CMK (cell line): ENCODE results near the gene CACNA1I.
"Not testable (repeated sequence)": the region's sequence is repeated elsewhere in the genome, so short reads cannot be mapped to it uniquely, and the experiment has no call there.

Experiments used
- DNase-seq: peaks from one replicate; pipeline ENCODE4 v3.0.0-alpha.2; 2010; ENCODE audit warnings: low read depth

The CACNA1I gene

DNA sequence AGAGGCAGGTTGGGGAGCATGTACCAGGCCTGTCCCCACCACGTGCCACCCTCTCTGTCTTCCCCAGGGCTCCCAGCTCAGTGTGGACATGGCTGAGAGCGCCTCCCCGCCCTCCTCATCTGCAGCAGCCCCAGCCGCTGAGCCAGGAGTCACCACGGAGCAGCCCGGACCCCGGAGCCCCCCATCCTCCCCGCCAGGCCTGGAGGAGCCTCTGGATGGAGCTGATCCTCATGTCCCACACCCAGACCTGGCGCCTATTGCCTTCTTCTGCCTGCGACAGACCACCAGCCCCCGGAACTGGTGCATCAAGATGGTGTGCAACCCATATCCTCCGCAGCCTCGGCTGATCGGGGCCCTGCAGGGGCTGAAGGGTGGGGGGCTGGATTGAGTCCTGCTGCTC, at the start of gene CACNA1I:
Gene CACNA1I, plus strand, starts transcription at position 89 of the 400 bp plus-strand sequence. Its CDS starts 0 bp downstream, at position 89.
- DNase-seq, result no peak

DNA sequence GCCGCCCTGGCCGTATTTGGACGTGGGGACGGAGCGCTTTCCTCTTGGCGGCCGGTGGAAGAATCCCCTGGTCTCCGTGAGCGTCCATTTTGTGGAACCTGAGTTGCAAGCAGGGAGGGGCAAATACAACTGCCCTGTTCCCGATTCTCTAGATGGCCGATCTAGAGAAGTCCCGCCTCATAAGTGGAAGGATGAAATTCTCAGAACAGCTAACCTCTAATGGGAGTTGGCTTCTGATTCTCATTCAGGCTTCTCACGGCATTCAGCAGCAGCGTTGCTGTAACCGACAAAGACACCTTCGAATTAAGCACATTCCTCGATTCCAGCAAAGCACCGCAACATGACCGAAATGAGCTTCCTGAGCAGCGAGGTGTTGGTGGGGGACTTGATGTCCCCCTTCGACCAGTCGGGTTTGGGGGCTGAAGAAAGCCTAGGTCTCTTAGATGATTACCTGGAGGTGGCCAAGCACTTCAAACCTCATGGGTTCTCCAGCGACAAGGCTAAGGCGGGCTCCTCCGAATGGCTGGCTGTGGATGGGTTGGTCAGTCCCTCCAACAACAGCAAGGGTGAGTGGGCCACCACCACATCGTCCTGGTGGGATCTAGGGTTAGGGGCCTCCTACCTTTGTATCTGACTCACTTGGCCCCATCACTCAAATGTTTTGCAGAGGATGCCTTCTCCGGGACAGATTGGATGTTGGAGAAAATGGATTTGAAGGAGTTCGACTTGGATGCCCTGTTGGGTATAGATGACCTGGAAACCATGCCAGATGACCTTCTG, 49.3 kb upstream of the CACNA1I start:
- not testable (repeated sequence) for DNase-seq

DNA sequence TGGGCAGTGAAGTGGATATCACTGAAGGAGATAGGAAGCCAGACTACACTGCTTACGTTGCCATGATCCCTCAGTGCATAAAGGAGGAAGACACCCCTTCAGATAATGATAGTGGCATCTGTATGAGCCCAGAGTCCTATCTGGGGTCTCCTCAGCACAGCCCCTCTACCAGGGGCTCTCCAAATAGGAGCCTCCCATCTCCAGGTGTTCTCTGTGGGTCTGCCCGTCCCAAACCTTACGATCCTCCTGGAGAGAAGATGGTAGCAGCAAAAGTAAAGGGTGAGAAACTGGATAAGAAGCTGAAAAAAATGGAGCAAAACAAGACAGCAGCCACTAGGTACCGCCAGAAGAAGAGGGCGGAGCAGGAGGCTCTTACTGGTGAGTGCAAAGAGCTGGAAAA, 48.5 kb upstream of the CACNA1I start:
- DNase-seq, result not testable (repeated sequence)

DNA sequence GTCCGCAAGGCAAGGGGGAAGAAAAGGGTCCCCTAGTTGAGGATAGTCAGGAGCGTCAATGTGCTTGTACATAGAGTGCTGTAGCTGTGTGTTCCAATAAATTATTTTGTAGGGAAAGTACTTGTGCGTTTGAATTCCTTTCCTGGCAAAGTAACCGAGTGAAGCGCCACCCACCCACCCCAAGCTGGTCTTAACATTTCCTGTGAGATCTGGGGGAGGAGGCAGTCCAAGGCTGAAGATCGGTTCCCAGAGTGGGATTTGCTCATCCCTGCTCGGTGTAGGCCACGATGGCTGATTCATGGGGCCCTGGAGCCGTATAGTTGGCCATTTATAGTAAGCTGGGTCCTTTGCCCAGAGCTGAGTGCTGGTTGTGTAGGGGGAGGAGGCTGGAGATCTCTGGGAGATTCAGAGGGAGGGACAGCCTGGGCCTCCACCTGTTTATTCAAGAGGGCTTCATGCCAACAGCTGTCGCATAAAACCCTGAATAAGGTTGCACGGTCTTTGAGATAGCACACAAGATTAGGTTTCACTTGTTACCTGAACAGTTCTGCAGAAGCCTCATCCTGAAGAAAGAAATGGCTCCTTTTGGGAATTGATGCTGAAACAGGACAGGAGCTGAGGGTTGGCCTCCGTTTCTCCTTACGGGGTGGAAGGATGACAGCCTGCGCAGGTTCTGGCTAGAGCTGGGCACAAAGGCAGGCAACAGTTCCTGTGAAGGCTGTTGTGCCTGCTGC, 47.8 kb upstream of the CACNA1I start:
- no peak for DNase-seq

DNA sequence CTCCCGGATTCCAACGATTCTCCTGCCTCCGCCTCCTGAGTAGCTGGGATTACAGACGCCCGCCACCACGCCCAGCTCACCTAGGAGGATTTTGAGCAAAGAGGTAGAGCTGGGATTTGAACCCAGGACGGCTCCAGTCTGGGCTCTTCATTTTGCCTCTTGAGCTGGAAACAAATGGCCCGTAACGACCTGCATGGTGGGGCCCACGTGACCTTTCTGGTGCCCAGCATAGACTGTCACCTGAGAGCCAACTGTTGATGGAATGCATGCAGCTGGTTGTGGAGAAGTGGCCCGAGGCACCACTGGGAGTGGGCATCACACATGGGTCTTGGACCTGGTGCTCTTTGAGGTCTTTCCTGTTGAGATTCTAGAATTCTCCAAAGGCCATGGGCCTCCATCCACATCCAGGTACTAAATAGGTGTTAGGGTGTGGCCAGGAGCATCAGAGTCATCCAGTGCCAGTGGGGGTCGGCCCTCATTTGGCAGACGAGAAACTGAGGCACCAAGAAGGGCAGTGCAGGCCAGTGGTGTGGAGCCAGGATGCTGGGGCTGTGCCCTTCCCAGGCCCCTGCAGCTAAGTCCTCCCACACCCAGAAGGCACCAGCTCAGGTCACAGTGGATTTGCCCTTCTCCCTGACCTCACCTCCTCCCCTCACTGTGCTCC, 46.3 kb upstream of the CACNA1I start:
- DNase-seq, result no peak

DNA sequence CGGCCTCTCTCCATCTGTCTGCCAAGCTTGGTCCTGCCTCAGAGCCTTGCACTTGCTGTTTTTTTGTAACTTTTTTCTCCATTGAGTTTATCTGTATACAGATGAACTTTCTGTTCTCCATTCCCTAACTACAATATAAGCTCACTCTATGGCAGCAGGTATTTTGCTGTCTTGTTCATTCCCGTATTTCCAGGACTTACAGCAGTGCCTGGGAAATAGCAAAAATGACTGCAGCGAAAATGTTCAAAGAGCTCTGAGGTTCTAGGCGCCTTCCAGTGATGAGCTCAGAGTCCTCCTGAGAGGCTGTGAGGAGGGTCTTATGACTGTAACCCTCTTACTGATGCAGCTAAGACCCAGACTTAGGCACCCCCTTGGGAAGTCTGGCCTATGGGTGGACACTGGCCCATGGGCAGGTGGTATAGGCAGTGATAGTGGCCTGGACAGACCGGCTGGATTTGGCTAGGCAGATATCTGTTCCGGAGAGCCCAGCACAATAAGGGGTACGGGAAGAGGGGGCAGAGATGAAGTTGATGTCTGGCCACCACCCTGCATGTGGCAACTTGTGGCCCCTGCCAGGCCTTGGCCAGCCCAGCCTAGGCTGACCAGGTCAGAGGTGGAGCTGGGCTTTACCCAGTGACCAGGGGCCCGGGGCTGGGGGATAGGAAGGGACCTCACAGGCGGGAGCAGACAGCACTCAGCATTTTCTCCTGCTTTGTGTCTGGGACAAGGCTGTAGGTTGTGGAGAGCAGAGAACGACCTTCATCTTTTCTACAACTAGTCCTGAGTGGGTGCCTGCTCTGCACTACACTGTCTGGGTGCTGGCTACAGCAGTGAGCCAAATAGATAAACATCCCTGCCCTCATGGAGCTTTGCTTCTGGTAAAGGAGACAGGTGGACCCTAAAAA, 45.5 kb upstream of the CACNA1I start:
- no peak for DNase-seq

DNA sequence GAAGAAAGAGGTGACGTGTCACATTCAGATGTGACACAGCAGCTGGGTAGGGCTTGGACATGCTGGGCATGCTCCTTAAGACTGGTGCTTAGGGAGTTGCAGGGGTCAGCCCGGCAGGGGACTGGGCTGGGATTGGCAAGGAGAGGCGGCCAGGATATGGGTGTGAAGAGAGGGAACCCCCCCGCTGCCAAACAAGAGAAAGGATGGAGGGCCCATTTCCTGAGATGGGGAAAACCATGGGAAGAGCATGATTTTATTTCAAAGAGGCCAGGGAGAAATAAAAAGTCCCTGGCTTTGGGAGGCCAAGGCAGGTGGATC, 44.9 kb upstream of the CACNA1I start:
- DNase-seq, result no peak

DNA sequence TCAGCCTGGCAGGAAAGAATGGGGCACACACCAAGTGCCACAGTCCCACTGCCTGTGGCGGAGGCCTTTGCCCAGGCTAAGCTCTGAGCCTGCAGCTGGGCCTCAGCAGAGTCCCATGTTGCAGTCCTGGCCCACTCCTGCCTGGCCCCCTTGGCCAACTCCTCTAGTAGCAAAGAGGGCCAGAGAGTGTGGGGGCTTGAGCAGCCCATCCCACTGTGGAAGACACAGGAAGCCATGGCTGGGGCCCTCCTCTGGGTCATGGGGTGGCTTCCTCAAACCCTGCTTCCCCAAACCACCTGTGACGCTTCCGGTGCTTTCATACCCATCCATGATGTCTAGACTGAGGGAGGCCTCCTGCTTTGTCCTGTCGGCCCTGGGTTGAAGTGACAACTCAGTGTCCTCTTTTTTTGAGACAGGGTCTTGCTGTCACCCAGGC, 43.8 kb upstream of the CACNA1I start:
- DNase-seq, result no peak

DNA sequence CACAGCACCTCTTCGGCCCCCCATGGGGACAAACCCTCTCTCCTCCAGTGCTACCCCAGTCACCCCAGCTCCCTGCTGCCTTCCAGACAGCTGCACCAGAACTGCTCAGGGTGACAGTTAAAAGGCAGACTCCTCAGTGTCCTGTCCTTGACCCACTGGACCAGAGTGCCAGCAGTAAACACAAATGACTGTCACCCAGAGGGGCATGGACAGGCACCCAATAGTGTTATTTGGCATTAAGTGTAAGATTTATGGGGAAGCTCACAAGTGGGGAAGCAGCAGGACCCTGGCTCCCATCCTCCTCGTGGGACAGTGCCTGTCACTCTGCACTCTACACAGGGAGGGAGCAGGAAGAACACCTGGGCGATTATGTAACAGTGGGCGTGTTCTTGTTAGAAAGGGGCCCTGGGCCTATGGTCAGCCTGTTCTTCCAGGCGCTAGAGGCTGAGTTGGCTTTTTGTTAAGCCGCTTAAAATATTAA, 43.0 kb upstream of the CACNA1I start:
- DNase-seq, result no peak

DNA sequence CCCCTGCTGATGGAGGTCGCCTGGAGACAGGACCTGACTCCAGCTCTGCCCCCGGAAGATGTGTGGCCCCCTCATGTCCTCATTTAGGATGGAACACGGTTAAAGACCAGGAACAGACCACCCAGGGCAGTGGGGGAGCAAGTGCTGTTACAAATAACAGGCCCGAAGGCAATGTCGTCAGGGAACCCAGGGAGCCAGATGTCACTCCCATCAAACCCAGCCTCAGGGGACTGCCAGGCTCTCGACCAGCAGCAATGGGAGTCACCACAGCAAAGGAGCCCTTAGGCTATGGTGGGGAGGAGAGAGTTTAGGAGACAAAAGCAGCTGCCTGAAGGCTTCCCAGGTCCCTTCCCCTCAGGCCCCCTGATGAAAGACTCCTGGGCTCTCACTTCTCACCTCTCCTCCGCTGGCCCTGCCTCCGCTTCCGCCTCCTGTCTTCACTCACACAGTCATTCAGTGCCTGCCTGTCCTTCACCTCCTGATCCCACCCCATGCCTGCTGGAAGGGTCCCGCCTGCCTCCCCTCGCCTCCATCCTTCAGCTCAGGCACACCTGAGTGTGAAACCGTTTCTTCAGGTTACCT, 42.4 kb upstream of the CACNA1I start:
- DNase-seq, result no peak

DNA sequence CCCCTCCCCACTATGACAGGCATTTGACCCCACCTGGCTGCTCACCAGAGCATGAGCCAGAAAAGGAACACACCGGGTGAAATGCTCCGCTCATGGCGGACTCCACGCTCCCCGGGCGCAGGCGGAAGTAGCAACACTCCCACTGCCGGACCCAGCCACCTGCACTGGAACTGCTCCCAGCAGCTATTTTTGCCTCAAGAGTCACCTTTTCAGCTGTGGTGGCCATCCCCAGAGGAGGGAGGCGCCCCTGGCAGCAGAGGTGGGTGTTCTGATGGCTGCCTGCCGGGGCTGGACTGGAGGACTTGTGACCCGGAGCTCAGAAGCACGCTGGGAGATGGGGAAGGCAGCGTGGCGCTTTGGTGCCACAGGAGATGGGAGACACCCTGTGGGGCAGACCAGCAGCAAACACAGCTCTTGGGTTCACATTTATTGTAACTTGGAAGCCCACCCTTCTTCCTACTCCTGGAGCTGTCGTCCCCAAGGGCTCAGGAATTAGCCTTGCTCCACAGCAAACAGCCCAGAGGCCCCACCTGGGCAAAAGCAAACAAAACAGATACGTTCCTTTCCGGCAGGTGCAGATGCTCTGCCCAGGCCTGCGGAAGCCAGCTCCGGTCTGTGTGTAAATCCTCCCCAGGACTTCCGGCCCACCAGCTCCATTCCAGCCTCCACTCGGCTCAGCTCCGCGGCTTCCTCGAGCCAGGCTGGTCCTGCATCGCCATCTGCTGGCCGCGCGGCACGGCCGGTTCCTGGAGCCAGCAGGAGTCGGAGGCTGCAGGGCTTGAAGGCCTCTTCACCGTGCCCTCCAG, 41.7 kb upstream of the CACNA1I start:
- DNase-seq, result peak; percentile 76

DNA sequence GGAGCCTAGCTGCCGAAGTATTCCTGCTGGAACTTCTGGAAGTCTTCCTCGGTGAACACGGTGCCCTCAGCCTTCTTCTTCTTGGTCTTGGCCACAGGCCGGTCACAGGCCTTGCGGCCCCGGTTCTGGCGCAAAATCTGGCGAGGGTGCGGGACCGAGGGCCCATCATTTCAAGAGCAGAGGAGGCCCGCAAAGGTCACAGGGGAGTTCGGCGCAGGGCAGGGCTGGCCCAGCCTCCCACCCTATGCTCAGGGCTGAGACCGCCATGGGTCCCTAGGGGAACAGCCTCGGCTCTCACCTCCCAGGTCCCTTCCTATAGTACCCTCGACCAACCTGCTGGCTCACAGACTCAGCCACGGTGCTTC, 41.1 kb upstream of the CACNA1I start:
- no peak for DNase-seq

DNA sequence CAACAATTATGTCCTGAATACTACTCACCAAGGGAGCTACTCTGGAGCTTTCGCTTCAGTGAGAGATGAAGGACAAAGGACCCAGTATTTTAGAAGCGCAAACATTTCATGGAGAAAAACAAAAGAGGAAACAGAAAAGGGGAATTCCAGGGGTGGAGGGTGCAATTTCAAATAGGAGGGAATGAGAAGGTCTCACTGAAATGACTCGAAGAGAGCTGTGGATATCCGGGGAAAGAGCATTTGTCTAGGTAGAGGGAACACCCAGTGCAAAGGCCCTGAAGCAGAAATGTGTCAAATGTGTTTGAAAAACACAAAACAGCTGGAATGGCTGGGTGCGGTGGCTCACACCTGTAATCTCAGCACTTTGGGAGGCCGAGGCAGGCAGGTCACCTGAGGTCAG, 40.4 kb upstream of the CACNA1I start:
- no peak for DNase-seq

DNA sequence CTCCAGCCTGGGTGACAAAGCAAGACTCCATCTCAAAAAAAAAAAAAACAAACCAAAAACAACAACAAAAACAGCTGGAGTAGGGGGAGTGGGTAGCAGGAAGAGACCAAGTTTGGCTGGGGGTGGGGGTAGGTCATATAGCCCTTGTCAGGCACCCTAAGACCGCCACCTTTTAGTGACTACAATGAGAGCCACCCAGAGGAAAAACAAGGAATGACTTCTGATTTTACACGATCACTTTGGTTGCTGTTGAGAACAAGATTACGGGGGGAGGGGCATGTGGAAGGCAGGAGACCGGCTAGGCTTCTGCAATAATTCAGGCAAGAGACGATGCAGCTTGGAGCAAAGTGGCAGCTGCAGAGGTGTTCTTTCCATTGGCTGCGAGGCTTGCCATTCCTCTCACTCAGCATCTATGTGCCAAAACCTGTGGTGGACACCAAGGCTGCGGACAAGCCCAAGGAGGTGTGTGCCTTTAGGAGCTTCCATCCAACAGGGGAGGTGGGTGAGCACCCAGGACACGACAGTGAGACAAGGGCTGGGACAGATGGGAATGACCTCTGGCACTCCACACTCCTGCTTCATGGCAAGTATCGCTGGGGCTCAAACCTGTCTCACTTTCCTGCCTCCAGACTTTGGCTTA, 39.7 kb upstream of the CACNA1I start:
- no peak for DNase-seq

DNA sequence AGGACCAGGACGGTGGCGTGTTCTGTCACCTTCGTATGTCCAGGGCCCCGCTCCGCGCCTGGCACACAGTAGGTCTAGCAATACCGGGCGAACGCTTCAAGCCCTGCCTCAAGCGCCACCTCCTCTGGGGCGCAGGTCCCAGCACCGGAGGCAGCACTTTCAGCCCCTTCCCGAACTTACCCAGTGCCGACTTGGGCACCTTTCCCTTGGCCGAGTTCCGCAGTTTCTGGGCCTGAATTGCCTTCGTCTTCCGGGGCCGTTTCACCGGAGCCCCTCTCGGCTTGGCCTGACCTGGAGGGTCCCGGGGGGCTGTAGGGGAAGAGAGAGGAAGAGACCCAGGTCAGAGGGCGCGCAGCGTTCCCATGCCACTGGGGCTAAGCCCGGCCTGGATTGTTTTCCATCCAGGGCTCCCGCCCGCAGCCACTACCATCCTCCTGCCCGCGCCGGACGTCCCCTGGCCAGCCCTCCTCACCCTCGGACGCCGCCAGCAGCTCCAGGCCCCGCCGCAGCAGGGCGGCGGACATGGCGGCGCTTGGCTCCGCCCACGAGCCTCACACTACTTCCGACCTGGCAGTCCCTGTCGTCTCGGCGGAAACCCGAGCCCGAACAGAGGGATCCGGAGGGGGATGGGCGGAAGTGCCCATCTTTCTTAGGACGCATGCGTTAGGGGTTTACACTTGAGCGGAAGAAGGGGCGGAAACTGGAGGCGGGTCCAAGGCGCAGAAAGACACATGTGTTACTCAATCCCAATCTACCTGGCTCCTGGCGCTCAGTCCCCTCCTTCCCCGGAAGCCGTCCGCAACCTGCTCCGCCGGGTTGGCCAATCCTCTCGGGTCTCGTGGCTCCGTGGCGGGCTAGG, 38.1 kb upstream of the CACNA1I start, which contains the start of gene RPS19BP1:
Gene RPS19BP1, minus strand, starts transcription at position 534 of the 859 bp plus-strand sequence. Its CDS starts 10 bp downstream, at position 524.
- DNase-seq, result peak; percentile 99

DNA sequence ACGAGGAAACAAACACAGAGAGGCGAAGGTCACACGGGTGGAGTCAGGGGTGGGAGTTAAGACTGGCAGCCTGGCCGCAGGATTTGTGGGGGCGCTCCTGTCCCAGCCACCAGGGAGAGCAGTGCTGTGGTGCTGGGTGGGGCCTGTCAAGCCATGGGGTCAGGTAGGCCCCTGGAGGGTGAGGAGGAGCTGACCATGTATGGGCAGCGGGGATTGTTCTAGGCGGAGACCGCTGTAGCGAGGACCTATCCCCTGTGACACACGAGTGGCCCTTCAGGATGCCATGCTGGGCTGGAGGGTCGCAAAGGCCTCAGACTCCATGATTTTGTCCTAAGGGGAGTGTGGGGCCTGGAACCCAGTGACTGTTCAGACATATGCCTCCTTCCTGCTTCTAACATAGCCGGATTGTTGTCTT, 36.5 kb upstream of the CACNA1I start:
- DNase-seq, result no peak

DNA sequence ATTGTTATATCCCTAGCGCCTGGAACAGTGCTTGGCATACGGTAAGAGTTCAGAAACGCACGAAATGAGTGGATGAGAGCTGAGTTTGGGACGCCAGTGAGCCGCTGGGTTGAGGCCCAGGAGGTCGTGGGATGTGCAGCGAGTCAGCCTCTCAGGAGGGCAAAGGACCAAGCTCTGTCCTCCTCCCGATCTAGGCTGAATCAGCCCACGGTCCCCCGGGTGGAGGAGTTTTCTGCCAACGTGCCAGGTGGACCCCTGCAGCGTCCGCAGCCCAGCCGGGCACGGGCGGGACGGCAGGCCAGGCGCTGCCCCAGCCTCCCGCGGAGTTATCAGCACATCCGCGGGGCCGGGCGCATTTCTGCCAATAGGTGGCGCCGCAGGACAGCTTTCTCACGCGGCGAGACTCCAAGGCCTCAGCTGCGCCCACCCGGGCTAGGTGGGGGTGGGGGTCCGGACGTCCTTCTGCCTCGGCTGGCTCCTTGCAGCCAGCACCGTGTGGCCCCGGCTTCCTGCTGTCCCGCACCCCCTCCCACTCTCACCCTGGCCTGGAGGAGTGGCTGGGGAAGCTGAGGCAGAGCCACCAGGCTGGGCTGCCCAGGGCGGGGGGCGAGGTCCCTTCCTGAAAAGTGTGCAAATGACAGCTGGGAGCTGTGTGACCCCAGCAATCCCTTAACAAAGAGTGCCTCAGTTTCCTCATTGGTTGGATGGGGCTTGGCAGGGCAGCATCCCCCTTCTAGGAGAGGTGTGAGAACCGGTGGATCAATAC, 35.8 kb upstream of the CACNA1I start:
- DNase-seq, result no peak

DNA sequence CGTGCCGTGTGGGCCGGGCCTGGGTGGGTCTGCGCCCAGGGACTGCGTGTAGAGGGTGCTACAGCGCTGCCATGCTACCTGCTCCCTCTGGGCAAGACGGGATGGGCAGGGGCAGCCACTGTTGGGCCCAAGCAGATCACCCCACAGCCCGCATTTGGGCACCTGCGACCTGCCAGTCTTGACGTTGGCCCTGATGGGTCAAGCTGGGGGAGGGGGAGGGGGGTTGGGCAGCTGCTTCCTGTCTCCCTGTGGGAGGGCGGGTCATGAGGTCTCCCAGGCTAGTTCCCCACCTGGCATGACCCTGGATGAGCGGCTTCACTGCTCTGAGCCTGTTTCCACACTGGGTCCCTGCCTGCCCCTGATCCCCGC, 35.2 kb upstream of the CACNA1I start:
- no peak for DNase-seq
